SU-DHL-6 (cell line): ENCODE data around the gene CDKN1A.

ENCODE experiments used
- EZH2phosphoT487 ChIP-seq: fragments of 200-600 bp; sonication (generic), shearing (Covaris generic); conservative IDR thresholded peaks from 2 replicates; pipeline ENCODE4 v1.6.1; 2018; ENCODE audit warnings: mild to moderate bottlenecking, antibody characterized with exemption, low read length, moderate library complexity, mixed read lengths
- TF ChIP-seq, protein P1 (sequence below): fragments of 200-600 bp; sonication (generic); IDR thresholded peaks from one replicate; pipeline ENCODE4 v1.5.1; 2017; ENCODE audit warnings: antibody characterized with exemption, mild to moderate bottlenecking, low read length, moderate library complexity; ENCODE audit not compliant: insufficient read depth, poor library complexity, severe bottlenecking

DNA sequence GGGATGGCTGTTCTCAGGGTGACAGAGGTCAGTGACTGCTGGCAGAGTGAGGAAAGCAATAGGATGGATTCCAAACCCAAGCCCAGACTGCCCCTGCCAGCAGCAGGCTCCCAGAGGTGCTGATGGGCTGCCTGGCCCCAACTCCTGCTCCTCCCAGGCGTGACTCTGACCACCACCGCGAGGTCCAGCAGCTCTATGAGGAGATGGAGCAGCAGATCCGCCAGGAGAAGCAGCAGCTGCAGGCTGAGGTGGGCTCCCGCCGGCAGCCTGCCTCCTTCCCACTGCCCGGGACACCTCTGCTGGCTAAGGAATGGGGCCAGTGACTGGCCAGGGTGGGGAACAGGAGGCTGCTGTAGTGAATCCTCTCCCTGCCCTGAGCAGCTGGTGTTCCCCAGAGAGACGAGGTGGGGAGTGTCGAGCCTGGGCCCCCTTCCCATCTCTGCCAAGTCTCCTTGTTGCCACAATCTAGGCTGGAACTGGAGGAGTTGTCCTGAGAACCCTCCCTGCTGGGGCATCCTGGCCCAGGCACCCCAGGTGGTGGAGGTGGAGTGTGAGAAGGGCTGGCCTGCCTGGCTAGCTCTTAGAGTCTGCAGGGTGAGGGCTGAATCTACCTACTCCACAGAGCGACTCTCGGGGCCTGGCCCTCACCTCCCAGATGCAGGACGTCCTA, 39.5 kb downstream of the CDKN1A start:
- TF ChIP-seq EZH2phosphoT487 = no peak
- TF ChIP-seq, protein P1, sequence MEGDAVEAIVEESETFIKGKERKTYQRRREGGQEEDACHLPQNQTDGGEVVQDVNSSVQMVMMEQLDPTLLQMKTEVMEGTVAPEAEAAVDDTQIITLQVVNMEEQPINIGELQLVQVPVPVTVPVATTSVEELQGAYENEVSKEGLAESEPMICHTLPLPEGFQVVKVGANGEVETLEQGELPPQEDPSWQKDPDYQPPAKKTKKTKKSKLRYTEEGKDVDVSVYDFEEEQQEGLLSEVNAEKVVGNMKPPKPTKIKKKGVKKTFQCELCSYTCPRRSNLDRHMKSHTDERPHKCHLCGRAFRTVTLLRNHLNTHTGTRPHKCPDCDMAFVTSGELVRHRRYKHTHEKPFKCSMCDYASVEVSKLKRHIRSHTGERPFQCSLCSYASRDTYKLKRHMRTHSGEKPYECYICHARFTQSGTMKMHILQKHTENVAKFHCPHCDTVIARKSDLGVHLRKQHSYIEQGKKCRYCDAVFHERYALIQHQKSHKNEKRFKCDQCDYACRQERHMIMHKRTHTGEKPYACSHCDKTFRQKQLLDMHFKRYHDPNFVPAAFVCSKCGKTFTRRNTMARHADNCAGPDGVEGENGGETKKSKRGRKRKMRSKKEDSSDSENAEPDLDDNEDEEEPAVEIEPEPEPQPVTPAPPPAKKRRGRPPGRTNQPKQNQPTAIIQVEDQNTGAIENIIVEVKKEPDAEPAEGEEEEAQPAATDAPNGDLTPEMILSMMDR = no peak
